ENCODE results near the gene P3R3URF.

DNA sequence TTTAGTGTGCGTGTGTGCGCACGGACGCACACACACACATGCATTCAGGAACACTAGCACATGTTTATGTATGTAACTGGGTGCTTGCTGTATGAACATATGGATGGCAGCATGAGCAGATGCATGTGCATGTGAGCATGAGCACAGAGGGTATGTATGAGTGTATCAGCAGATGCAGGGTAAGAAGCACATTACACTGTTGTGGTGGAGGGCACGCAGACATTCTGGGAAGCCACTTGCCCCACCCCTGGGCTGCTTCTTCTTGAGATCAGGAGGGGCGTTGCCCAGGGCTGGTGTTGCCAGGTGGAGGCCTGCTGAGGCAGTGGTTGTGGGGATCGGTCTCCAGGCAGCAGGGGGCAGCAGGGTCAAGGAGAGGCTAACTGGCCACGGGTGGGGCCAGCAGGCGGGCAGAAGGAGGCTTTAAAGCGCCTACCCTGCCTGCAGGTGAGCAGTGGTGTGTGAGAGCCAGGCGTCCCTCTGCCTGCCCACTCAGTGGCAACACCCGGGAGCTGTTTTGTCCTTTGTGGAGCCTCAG, 3.9 kb upstream of the P3R3URF start:
- TF ChIP-seq, protein P1, sequence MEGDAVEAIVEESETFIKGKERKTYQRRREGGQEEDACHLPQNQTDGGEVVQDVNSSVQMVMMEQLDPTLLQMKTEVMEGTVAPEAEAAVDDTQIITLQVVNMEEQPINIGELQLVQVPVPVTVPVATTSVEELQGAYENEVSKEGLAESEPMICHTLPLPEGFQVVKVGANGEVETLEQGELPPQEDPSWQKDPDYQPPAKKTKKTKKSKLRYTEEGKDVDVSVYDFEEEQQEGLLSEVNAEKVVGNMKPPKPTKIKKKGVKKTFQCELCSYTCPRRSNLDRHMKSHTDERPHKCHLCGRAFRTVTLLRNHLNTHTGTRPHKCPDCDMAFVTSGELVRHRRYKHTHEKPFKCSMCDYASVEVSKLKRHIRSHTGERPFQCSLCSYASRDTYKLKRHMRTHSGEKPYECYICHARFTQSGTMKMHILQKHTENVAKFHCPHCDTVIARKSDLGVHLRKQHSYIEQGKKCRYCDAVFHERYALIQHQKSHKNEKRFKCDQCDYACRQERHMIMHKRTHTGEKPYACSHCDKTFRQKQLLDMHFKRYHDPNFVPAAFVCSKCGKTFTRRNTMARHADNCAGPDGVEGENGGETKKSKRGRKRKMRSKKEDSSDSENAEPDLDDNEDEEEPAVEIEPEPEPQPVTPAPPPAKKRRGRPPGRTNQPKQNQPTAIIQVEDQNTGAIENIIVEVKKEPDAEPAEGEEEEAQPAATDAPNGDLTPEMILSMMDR (IDR thresholded peaks at IDR 0.05 in 2 of 3, conservative IDR thresholded peaks at IDR 0.05 in 1 of 3; ENCODE audit: insufficient read depth in 2 of 3, low read depth in 1 of 3, low read length in 3 of 3), result peak; percentile 74 to 86 (median 81)
- TF ChIP-seq GABPA (tag; conservative IDR thresholded peaks at IDR 0.05; ENCODE audit: low read depth) (no peak), GATA2 (CRISPR knock-in tag; IDR thresholded peaks at IDR 0.05) (no peak), U2AF1 (optimal IDR thresholded peaks at IDR 0.05; ENCODE audit: low read depth, low read length) (no peak), CREM (IDR thresholded peaks at IDR 0.05; ENCODE audit: low read depth) (0 out of 2 replicates have a peak, but pooled peaks have one; percentile 5), EZH2 (IDR thresholded peaks at IDR 0.05; ENCODE audit: borderline replicate concordance, low read depth, low read length) (no peak), ZNF3 (CRISPR knock-in tag; IDR thresholded peaks at IDR 0.05) (no peak), EP300 (IDR thresholded peaks at IDR 0.05; ENCODE audit: low read length) (no peak), NR2C2 (CRISPR knock-in tag; IDR thresholded peaks at IDR 0.05) (no peak), NR2C2 (tag; IDR thresholded peaks at IDR 0.05) (no peak)
